GM12864 (cell line): ENCODE results near the gene PSME1.

Experiments used
- DNase-seq: peaks from one replicate; pipeline ENCODE4 v3.0.0-alpha.2; 2011; ENCODE audit warnings: low read depth
- H3K4me3 ChIP-seq: 2 replicates; pipeline ENCODE4 v1.5.1; 2011; ENCODE audit warnings: mild to moderate bottlenecking, low read depth, low read length, control low read depth
- CTCF ChIP-seq: IDR thresholded peaks from 2 replicates; pipeline ENCODE4 v1.5.1; 2011; ENCODE audit warnings: low read depth, mild to moderate bottlenecking, moderate library complexity, low read length, control low read depth, inconsistent platforms; ENCODE audit errors: missing control alignments

The PSME1 gene

GRCh38 chr14:24155100-24155499 is 19.1 kb downstream of the PSME1 start:
- H3K4me3 ChIP-seq = no peak overlapping the region
- TF ChIP-seq CTCF = no peak
- DNase-seq = no peak

DNA sequence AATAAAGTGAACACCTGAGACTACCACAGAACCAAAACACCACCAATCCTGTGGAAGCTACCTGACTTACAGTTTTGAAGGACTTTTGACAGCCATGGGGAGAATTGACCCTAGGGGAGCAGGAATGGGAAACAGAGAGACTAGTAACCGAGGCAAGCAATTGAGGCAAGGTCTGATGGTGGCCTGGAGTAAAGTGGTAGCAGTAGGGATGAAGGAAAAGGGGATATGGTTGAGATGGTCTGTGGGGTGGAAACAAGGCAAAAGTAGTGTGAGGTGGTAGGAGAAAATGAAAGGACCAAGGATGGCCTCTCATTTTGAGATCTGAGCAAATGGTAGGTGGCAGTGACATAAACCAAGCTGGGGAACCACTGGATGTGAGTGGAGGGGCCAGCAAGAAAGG is 20.8 kb downstream of the PSME1 start:
- H3K4me3 ChIP-seq = no peak overlapping the region
- no peak for DNase-seq
- no peak for TF ChIP-seq CTCF

DNA sequence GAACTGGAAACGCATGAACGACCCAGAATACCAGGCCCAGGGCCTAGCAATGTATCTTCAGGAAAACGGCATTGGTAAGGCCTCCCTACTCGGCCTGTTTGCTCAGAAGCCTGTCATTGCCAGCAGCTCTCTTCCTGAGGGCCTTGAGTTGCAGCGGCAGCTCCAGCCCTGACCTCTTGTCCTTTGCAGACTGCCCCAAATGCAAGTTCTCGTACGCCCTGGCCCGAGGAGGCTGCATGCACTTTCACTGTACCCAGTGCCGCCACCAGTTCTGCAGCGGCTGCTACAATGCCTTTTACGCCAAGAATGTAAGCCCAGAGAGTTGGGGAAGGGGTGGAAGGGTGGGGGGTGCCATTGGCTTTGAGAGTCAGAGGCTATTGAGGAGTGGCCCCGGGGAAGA is 21.3 kb downstream of the PSME1 start:
- no peak overlapping the region for H3K4me3 ChIP-seq
- TF ChIP-seq CTCF = no peak
- no peak for DNase-seq

DNA sequence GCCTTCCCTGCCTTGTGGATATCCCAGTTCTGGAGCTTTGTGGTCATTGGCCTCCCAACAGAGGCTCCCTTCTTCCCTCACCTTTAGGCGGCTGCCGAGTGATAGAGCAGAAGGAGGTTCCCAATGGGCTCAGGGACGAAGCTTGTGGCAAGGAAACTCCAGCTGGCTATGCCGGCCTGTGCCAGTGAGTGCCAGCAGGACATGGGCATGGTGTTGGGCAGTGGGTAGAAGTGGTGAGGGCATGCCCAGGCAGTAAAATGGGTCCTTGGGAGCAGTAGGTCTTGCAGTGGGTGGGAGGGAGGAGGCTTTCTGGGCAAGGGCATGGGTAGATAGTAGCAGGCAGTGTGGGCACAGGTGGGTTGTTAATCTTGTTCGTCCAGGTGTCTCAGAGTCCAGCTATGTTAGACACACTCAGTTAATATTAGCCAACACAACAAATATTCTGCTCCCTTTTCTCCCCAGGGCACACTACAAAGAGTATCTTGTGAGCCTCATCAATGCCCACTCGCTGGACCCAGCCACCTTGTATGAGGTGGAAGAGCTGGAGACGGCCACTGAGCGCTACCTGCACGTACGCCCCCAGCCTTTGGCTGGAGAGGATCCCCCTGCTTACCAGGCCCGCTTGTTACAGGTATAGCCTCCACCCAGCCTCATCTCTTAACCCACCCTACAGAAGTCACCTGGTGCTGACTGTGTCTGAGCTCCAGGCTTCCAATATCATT is 23.9 kb downstream of the PSME1 start:
- no peak overlapping the region for H3K4me3 ChIP-seq
- no peak for TF ChIP-seq CTCF
- DNase-seq = no peak

GRCh38 chr14:24160499-24160849 is 24.5 kb downstream of the PSME1 start:
- no peak for TF ChIP-seq CTCF
- H3K4me3 ChIP-seq = no peak overlapping the region
- no peak for DNase-seq

- peak within 1 kb of the TSS; percentile 81 for H3K4me3 ChIP-seq
- peak; percentile 94 for DNase-seq
- TF ChIP-seq CTCF = peak; percentile 92
These were observed 25.1 kb downstream of the PSME1 start, which contains the start of gene IRF9 for GRCh38 chr14:24160850-24161804. Gene IRF9, plus strand, starts transcription at chr14:24161265. Its CDS starts 880 bp downstream, at chr14:24162145.

DNA sequence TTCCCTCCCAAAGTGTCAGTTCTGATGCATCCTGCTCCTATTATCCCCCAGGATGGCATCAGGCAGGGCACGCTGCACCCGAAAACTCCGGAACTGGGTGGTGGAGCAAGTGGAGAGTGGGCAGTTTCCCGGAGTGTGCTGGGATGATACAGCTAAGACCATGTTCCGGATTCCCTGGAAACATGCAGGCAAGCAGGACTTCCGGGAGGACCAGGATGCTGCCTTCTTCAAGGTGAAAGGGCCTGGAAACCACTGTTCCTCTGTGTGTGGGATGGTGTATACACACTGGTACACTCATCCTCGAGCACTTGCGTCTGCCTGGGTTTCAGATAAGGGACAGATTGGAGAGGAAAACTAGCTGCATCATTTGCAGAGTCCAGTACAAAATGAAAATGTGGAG is 26.1 kb downstream of the PSME1 start:
- no peak for DNase-seq
- TF ChIP-seq CTCF = no peak
- H3K4me3 ChIP-seq = peak overlapping the region; percentile 81
